Tibial nerve (tissue), 4 donors: Measurements from ENCODE around the gene IBTK.

Source experiments
- CTCF ChIP-seq, 5 experiments: fragments of 200-600 bp in 3 of 5; fragments of 450-650 bp in 2 of 5; sonication (generic) in 3 of 5; IDR thresholded peaks; one replicate each; pipeline ENCODE4 v1.5.1; 2016 to 2019; ENCODE audit warnings: antibody characterized with exemption in 5 of 5, mild to moderate bottlenecking in 3 of 5, moderate library complexity in 2 of 5
- EP300 ChIP-seq, 2 donors: sonication (generic); formaldehyde crosslinking; IDR thresholded peaks; one replicate each; pipeline ENCODE4 v1.6.1; 2017; ENCODE audit warnings: antibody characterized with exemption in 2 of 2, mild to moderate bottlenecking in 1 of 2
- POLR2A ChIP-seq, 2 donors: fragments of 450-650 bp; IDR thresholded peaks; one replicate each; pipeline ENCODE4 v1.6.1; 2017; ENCODE audit warnings: antibody characterized with exemption in 2 of 2, mild to moderate bottlenecking in 2 of 2, moderate library complexity in 2 of 2

DNA sequence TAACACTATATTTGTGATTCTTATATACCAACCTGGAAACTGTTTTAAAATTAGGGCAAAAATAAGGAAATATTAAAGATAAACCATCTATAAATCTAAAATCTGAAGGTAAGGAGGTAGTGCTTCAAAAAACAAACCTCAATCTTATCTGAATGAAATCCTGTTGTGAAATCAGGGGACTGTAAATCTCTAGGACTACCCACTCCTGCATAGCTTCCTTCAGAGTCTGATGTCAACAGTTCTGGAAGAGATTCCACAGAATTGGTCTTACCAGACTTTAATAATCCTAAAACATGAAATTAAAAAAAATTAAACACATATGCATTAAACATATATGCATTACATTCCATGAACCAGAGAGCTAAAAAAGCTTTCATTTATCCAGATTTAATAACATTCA lies 51.4 kb downstream of the IBTK start:
- TF ChIP-seq CTCF (IDR thresholded peaks at IDR 0.05): no peak
- TF ChIP-seq POLR2A (IDR thresholded peaks at IDR 0.05): no peak
- TF ChIP-seq EP300 (IDR thresholded peaks at IDR 0.05): no peak
